Left lung (tissue), 10 donors: ENCODE data around the gene TNS3. TPM values are rescaled to one million over a fixed set of nuclear protein-coding genes. Genes with fewer than 3 reads are reported as not detected.
A peak's percentile ranks its signal among the peaks of the same experiment; 100 is the strongest.

Experiments
- ATAC-seq: fragments of 200-7000 bp; cut with Tn5 transposase; one replicate; pipeline ENCODE4 v1.9.1; 2020; ENCODE audit warnings: moderate library complexity
- DNase-seq, 4 donors: peaks; one replicate each; pipeline ENCODE4 v3.0.0-alpha.2; 2013 to 2020
- H3K27ac ChIP-seq, 2 donors: fragments of 200-600 bp; sonication (generic) in 1 of 2; one replicate each; pipeline versions ENCODE4 v1.5.0 to v1.8.0; 2020 to 2021
- H3K27me3 ChIP-seq, 2 donors: fragments of 200-600 bp; sonication (generic) in 1 of 2; one replicate each; pipeline versions ENCODE4 v1.5.0 to v1.8.0; 2020 to 2021
- H3K36me3 ChIP-seq, 2 donors: fragments of 200-600 bp; sonication (generic) in 1 of 2; one replicate each; pipeline versions ENCODE4 v1.5.0 to v1.8.0; 2020 to 2021
- H3K4me1 ChIP-seq, 2 donors: fragments of 200-600 bp; one replicate each; pipeline ENCODE4 v1.8.0; 2021
- H3K4me3 ChIP-seq, 2 donors: fragments of 200-600 bp; sonication (generic) in 1 of 2; one replicate each; pipeline versions ENCODE4 v1.5.0 to v1.8.0; 2020 to 2021; ENCODE audit warnings: mild to moderate bottlenecking in 1 of 2
- H3K9me3 ChIP-seq, 2 donors: fragments of 200-600 bp; sonication (generic) in 1 of 2; one replicate each; pipeline versions ENCODE4 v1.5.0 to v1.8.0; 2020 to 2021
- CTCF ChIP-seq, 2 donors: fragments of 200-600 bp; sonication (generic) in 1 of 2; IDR thresholded peaks; one replicate each; pipeline versions ENCODE4 v1.5.0 to v1.8.0; 2021; ENCODE audit warnings: antibody characterized with exemption in 2 of 2
- intact Hi-C, 2 donors: fragments of 100-400 bp; cut with DNase I; formaldehyde crosslinking; loops; one replicate each; pipeline versions ENCODE4 v1.11.2 to v1.14.2; 2022
- polyA plus RNA-seq, 6 donors: library from polyadenylated mRNA; unstranded; fragments of 120-200 nt; gene quantifications; one replicate each; pipeline ENCODE4 v1.2.1, GENCODE V29; 2013; ENCODE audit not compliant: insufficient read length in 6 of 6
- total RNA-seq, 2 donors: library from RNA; stranded (reverse); fragmentation: NEBNext Ultra II Directional; extraction: Animal tissue kit (Norgen Biotek cat#: 25700); gene quantifications; one replicate each; pipeline ENCODE4 v1.2.1, GENCODE V29; 2021
- donor health status: DM: no; HTN: yes; CAD: no.
- donor health status: DM: no; HTN: no; CAD: no.

TNS3 gene
- total and polyA plus RNA-seq, 8 donors, result 86.3 to 151 (median 97.8) TPM

GRCh38 chr7:47411281-47411869 is 170.5 kb downstream of the TNS3 start:
- peaks cover 9% of the 10 kb centered on the region in 2 donors for H3K4me1 ChIP-seq
- H3K36me3 ChIP-seq, result peaks cover 0 to 86% of the 10 kb centered on the region in 2 donors
- intact Hi-C loops, result no loop called here
- H3K27me3 ChIP-seq, result no peaks in the 10 kb centered on the region
- H3K9me3 ChIP-seq, result no peaks in the 10 kb centered on the region
- no peak overlapping the region for H3K4me3 ChIP-seq
- no peak for TF ChIP-seq CTCF (IDR thresholded peaks at IDR 0.05)
- DNase-seq, result no peak
- no peak overlapping the region for H3K27ac ChIP-seq
- ATAC-seq, result no peak

- DNase-seq (no peak), ATAC-seq (no peak)
- no peak for TF ChIP-seq CTCF (IDR thresholded peaks at IDR 0.05)
- Histone ChIP-seq H3K9me3 (no peaks in the 10 kb centered on the region), H3K36me3 (peaks cover 0 to 71% of the 10 kb centered on the region in 2 donors), H3K27ac (no peak overlapping the region), H3K27me3 (no peaks in the 10 kb centered on the region), H3K4me1 (peaks cover 14 to 22% of the 10 kb centered on the region in 2 donors), H3K4me3 (no peak overlapping the region)
- intact Hi-C loops, result no loop called here
Measured at GRCh38 chr7:47408675-47409074, 173.2 kb downstream of the TNS3 start.

GRCh38 chr7:47407821-47408674 is 173.9 kb downstream of the TNS3 start:
- no peak overlapping the region for H3K4me3 ChIP-seq
- no peak for TF ChIP-seq CTCF (IDR thresholded peaks at IDR 0.05)
- intact Hi-C loops, result no loop called here
- H3K9me3 ChIP-seq, result no peaks in the 10 kb centered on the region
- H3K4me1 ChIP-seq, result peaks cover 14 to 22% of the 10 kb centered on the region in 2 donors
- H3K27ac ChIP-seq, result no peak overlapping the region
- peaks cover 0 to 69% of the 10 kb centered on the region in 2 donors for H3K36me3 ChIP-seq
- H3K27me3 ChIP-seq, result no peaks in the 10 kb centered on the region
- no peak for ATAC-seq
- DNase-seq, result no peak

GRCh38 chr7:47407136-47407535 is 174.8 kb downstream of the TNS3 start:
- no peak for TF ChIP-seq CTCF (IDR thresholded peaks at IDR 0.05)
- Histone ChIP-seq H3K36me3 (peaks cover 0 to 71% of the 10 kb centered on the region in 2 donors), H3K4me3 (no peak overlapping the region), H3K27ac (no peak overlapping the region), H3K27me3 (no peaks in the 10 kb centered on the region), H3K4me1 (peaks cover 14 to 22% of the 10 kb centered on the region in 2 donors), H3K9me3 (no peaks in the 10 kb centered on the region)
- ATAC-seq (no peak), DNase-seq (no peak)
- intact Hi-C loops, result no loop called here

GRCh38 chr7:47406801-47407129 is 175.1 kb downstream of the TNS3 start:
- peaks cover 14 to 22% of the 10 kb centered on the region in 2 donors for H3K4me1 ChIP-seq
- DNase-seq, result no peak
- no peak for ATAC-seq
- no peak overlapping the region for H3K4me3 ChIP-seq
- no peak for TF ChIP-seq CTCF (IDR thresholded peaks at IDR 0.05)
- H3K27me3 ChIP-seq, result no peaks in the 10 kb centered on the region
- peaks cover 0 to 68% of the 10 kb centered on the region in 2 donors for H3K36me3 ChIP-seq
- intact Hi-C loops, result no loop called here
- H3K9me3 ChIP-seq, result no peaks in the 10 kb centered on the region
- H3K27ac ChIP-seq, result peak overlapping the region in 1 of 2 donors; percentile 56
